HL-60/S4 (cell line): ENCODE results near the gene RSPO3.
"Not testable (repeated sequence)": the region's sequence is repeated elsewhere in the genome, so short reads cannot be mapped to it uniquely, and the experiment has no call there.

ENCODE experiments used
- in situ Hi-C: fragments of 300-500 bp; cut with MboI; formaldehyde crosslinking; loops from 2 replicates; pipeline ENCODE4 v1.14.3; 2022; ENCODE audit warnings: low sequenced_read_pairs

Gene RSPO3

GRCh38 chr6:127118298-127119101 is at the start of gene RSPO3:
RSPO3 (plus strand) TSS chr6:127118671; CDS start chr6:127119193, 522 bp downstream.
- in situ Hi-C loops = loop anchor here (25.0 kb wide), 1 partner anchor 756 kb away; no protein-coding TSS in a partner anchor

GRCh38 chr6:127069659-127070279 is 48.7 kb upstream of the RSPO3 start:
- in situ Hi-C loops = no loop called here

GRCh38 chr6:127073222-127073621 is 45.2 kb upstream of the RSPO3 start:
- in situ Hi-C loops = no loop called here

- in situ Hi-C loops = no loop called here
These were observed 42.0 kb upstream of the RSPO3 start for GRCh38 chr6:127076466-127076865.

GRCh38 chr6:127077886-127078285 is 40.6 kb upstream of the RSPO3 start:
- in situ Hi-C loops = no loop called here

- in situ Hi-C loops = no loop called here
These were observed 39.8 kb upstream of the RSPO3 start for GRCh38 chr6:127078669-127079068.

- in situ Hi-C loops = no loop called here
These were observed 38.8 kb upstream of the RSPO3 start for GRCh38 chr6:127079681-127080080.

GRCh38 chr6:127080081-127080480 is 38.4 kb upstream of the RSPO3 start:
- in situ Hi-C loops = no loop called here

- in situ Hi-C loops = no loop called here
These were observed 35.1 kb upstream of the RSPO3 start for GRCh38 chr6:127083231-127083962.

GRCh38 chr6:127083963-127084310 is 34.5 kb upstream of the RSPO3 start:
- in situ Hi-C loops = no loop called here

GRCh38 chr6:127085181-127085580 is 33.3 kb upstream of the RSPO3 start:
- in situ Hi-C loops = no loop called here

- in situ Hi-C loops = no loop called here
These were observed 28.4 kb upstream of the RSPO3 start for GRCh38 chr6:127090051-127090450.

- in situ Hi-C loops = no loop called here
These were observed 26.0 kb upstream of the RSPO3 start for GRCh38 chr6:127092466-127092865.

- in situ Hi-C loops = no loop called here
These were observed 23.7 kb upstream of the RSPO3 start for GRCh38 chr6:127094791-127095190.

- in situ Hi-C loops = no loop called here
These were observed 22.3 kb upstream of the RSPO3 start for GRCh38 chr6:127096167-127096566.

GRCh38 chr6:127097442-127097841 is 21.0 kb upstream of the RSPO3 start:
- in situ Hi-C loops = not testable (repeated sequence)

GRCh38 chr6:127100510-127101140 is 17.8 kb upstream of the RSPO3 start:
- in situ Hi-C loops = loop anchor here (25.0 kb wide), 1 partner anchor 738 kb away; no protein-coding TSS in a partner anchor

GRCh38 chr6:127102299-127102698 is 16.2 kb upstream of the RSPO3 start:
- in situ Hi-C loops = loop anchor here (25.0 kb wide), 1 partner anchor 740 kb away; no protein-coding TSS in a partner anchor

GRCh38 chr6:127102859-127103258 is 15.6 kb upstream of the RSPO3 start:
- in situ Hi-C loops = loop anchor here (25.0 kb wide), 1 partner anchor 741 kb away; no protein-coding TSS in a partner anchor

- in situ Hi-C loops = loop anchor here (25.0 kb wide), 1 partner anchor 741 kb away; no protein-coding TSS in a partner anchor
These were observed 15.0 kb upstream of the RSPO3 start for GRCh38 chr6:127103482-127103881.

GRCh38 chr6:127107916-127108315 is 10.6 kb upstream of the RSPO3 start:
- in situ Hi-C loops = loop anchor here (25.0 kb wide), 1 partner anchor 746 kb away; no protein-coding TSS in a partner anchor
